ENCODE data around the gene HADHB. TPM values are rescaled to one million over a fixed set of nuclear protein-coding genes. Genes with fewer than 3 reads are reported as not detected.

Gene HADHB
- polyA plus RNA-seq, 4 donors: 102 to 331 (median 189) TPM

- no peaks in the 10 kb centered on the region for H3K9me3 ChIP-seq (ENCODE audit: control insufficient read depth in 2 of 2, insufficient read depth in 1 of 2, low read depth in 1 of 2, low read length in 1 of 2)
- DNase-seq (no peak), FAIRE-seq (no peak)
- no peaks in the 10 kb centered on the region for H3K4me1 ChIP-seq (ENCODE audit: control insufficient read depth in 3 of 3, insufficient read depth in 2 of 3, low read depth in 1 of 3, low read length in 2 of 3)
- H3K27me3 ChIP-seq (ENCODE audit: control insufficient read depth in 3 of 3, insufficient read depth in 3 of 3, low read length in 3 of 3): no peaks in the 10 kb centered on the region
- H3K4me3 ChIP-seq (ENCODE audit: low read depth in 1 of 3, low read length in 3 of 3): no peak overlapping the region
- WGBS, 3 donors: 92 to 95% (median 94%) methylated on average over 5 of the region's 5 CpGs
- H3K36me3 ChIP-seq (ENCODE audit: control insufficient read depth in 3 of 3, insufficient read depth in 2 of 3, low read depth in 1 of 3, low read length in 3 of 3): peaks cover 19 to 35% (median 26%) of the 10 kb centered on the region in 3 donors
- H3K27ac ChIP-seq (ENCODE audit: low read depth in 1 of 3, low read length in 2 of 3): no peak overlapping the region
Measured at GRCh38 chr2:26212011-26212410, 32.7 kb upstream of the HADHB start.

- no peak overlapping the region for H3K4me3 ChIP-seq (ENCODE audit: low read depth in 1 of 3, low read length in 3 of 3)
- FAIRE-seq (no peak), DNase-seq (no peak)
- WGBS, 3 donors: 80 to 96% (median 94%) methylated on average over 1 of the region's 1 CpG
- H3K27me3 ChIP-seq (ENCODE audit: control insufficient read depth in 3 of 3, insufficient read depth in 3 of 3, low read length in 3 of 3): no peaks in the 10 kb centered on the region
- no peaks in the 10 kb centered on the region for H3K4me1 ChIP-seq (ENCODE audit: control insufficient read depth in 3 of 3, insufficient read depth in 2 of 3, low read depth in 1 of 3, low read length in 2 of 3)
- H3K36me3 ChIP-seq (ENCODE audit: control insufficient read depth in 3 of 3, insufficient read depth in 2 of 3, low read depth in 1 of 3, low read length in 3 of 3): peaks cover 9 to 43% (median 28%) of the 10 kb centered on the region in 3 donors
- peaks cover 0 to 12% of the 10 kb centered on the region in 2 donors for H3K9me3 ChIP-seq (ENCODE audit: control insufficient read depth in 2 of 2, insufficient read depth in 1 of 2, low read depth in 1 of 2, low read length in 1 of 2)
- no peak overlapping the region for H3K27ac ChIP-seq (ENCODE audit: low read depth in 1 of 3, low read length in 2 of 3)
Measured at GRCh38 chr2:26214759-26215158, 30.0 kb upstream of the HADHB start.

- Histone ChIP-seq H3K4me1 (ENCODE audit: control insufficient read depth in 3 of 3, insufficient read depth in 2 of 3, low read depth in 1 of 3, low read length in 2 of 3) (no peaks in the 10 kb centered on the region), H3K36me3 (ENCODE audit: control insufficient read depth in 3 of 3, insufficient read depth in 2 of 3, low read depth in 1 of 3, low read length in 3 of 3) (peaks cover 8 to 42% (median 28%) of the 10 kb centered on the region in 3 donors), H3K27me3 (ENCODE audit: control insufficient read depth in 3 of 3, insufficient read depth in 3 of 3, low read length in 3 of 3) (no peaks in the 10 kb centered on the region), H3K9me3 (ENCODE audit: control insufficient read depth in 2 of 2, insufficient read depth in 1 of 2, low read depth in 1 of 2, low read length in 1 of 2) (peaks cover 0 to 12% of the 10 kb centered on the region in 2 donors), H3K4me3 (ENCODE audit: low read depth in 1 of 3, low read length in 3 of 3) (no peak overlapping the region), H3K27ac (ENCODE audit: low read depth in 1 of 3, low read length in 2 of 3) (no peak overlapping the region)
- FAIRE-seq (no peak), DNase-seq (no peak)
- 92 to 100% (median 96%) methylated on average over 1 of the region's 1 CpG for WGBS, 3 donors
Measured at GRCh38 chr2:26215833-26216232, 28.9 kb upstream of the HADHB start.

- peaks cover 0 to 12% of the 10 kb centered on the region in 2 donors for H3K9me3 ChIP-seq (ENCODE audit: control insufficient read depth in 2 of 2, insufficient read depth in 1 of 2, low read depth in 1 of 2, low read length in 1 of 2)
- no peaks in the 10 kb centered on the region for H3K4me1 ChIP-seq (ENCODE audit: control insufficient read depth in 3 of 3, insufficient read depth in 2 of 3, low read depth in 1 of 3, low read length in 2 of 3)
- no peak overlapping the region for H3K27ac ChIP-seq (ENCODE audit: low read depth in 1 of 3, low read length in 2 of 3)
- no peak overlapping the region for H3K4me3 ChIP-seq (ENCODE audit: low read depth in 1 of 3, low read length in 3 of 3)
- 97% methylated on average over 4 of the region's 4 CpGs for WGBS, 3 donors
- peaks cover 8 to 45% (median 28%) of the 10 kb centered on the region in 3 donors for H3K36me3 ChIP-seq (ENCODE audit: control insufficient read depth in 3 of 3, insufficient read depth in 2 of 3, low read depth in 1 of 3, low read length in 3 of 3)
- DNase-seq (no peak), FAIRE-seq (no peak)
- H3K27me3 ChIP-seq (ENCODE audit: control insufficient read depth in 3 of 3, insufficient read depth in 3 of 3, low read length in 3 of 3): no peaks in the 10 kb centered on the region
Measured at GRCh38 chr2:26216587-26216986, 28.2 kb upstream of the HADHB start.

GRCh38 chr2:26217720-26218119 is 27.0 kb upstream of the HADHB start:
- DNase-seq (no peak), FAIRE-seq (no peak)
- Histone ChIP-seq H3K36me3 (ENCODE audit: control insufficient read depth in 3 of 3, insufficient read depth in 2 of 3, low read depth in 1 of 3, low read length in 3 of 3) (peaks cover 5 to 43% (median 20%) of the 10 kb centered on the region in 3 donors), H3K4me1 (ENCODE audit: control insufficient read depth in 3 of 3, insufficient read depth in 2 of 3, low read depth in 1 of 3, low read length in 2 of 3) (no peaks in the 10 kb centered on the region), H3K4me3 (ENCODE audit: low read depth in 1 of 3, low read length in 3 of 3) (no peak overlapping the region), H3K9me3 (ENCODE audit: control insufficient read depth in 2 of 2, insufficient read depth in 1 of 2, low read depth in 1 of 2, low read length in 1 of 2) (peaks cover 0 to 12% of the 10 kb centered on the region in 2 donors), H3K27me3 (ENCODE audit: control insufficient read depth in 3 of 3, insufficient read depth in 3 of 3, low read length in 3 of 3) (no peaks in the 10 kb centered on the region), H3K27ac (ENCODE audit: low read depth in 1 of 3, low read length in 2 of 3) (no peak overlapping the region)
- WGBS, 3 donors: 80 to 83% (median 83%) methylated on average over 6 of the region's 6 CpGs

- FAIRE-seq (no peak), DNase-seq (no peak)
- 89 to 92% (median 92%) methylated on average over 1 of the region's 1 CpG for WGBS, 3 donors
- H3K9me3 ChIP-seq (ENCODE audit: control insufficient read depth in 2 of 2, insufficient read depth in 1 of 2, low read depth in 1 of 2, low read length in 1 of 2): peaks cover 0 to 5% of the 10 kb centered on the region in 2 donors
- no peak overlapping the region for H3K27ac ChIP-seq (ENCODE audit: low read depth in 1 of 3, low read length in 2 of 3)
- no peaks in the 10 kb centered on the region for H3K4me1 ChIP-seq (ENCODE audit: control insufficient read depth in 3 of 3, insufficient read depth in 2 of 3, low read depth in 1 of 3, low read length in 2 of 3)
- no peaks in the 10 kb centered on the region for H3K27me3 ChIP-seq (ENCODE audit: control insufficient read depth in 3 of 3, insufficient read depth in 3 of 3, low read length in 3 of 3)
- peaks cover 3 to 42% (median 6%) of the 10 kb centered on the region in 3 donors for H3K36me3 ChIP-seq (ENCODE audit: control insufficient read depth in 3 of 3, insufficient read depth in 2 of 3, low read depth in 1 of 3, low read length in 3 of 3)
- H3K4me3 ChIP-seq (ENCODE audit: low read depth in 1 of 3, low read length in 3 of 3): no peak overlapping the region
Measured at GRCh38 chr2:26223018-26223417, 21.7 kb upstream of the HADHB start.

GRCh38 chr2:26224095-26224494 is 20.6 kb upstream of the HADHB start:
- Histone ChIP-seq H3K4me3 (ENCODE audit: low read depth in 1 of 3, low read length in 3 of 3) (no peak overlapping the region), H3K36me3 (ENCODE audit: control insufficient read depth in 3 of 3, insufficient read depth in 2 of 3, low read depth in 1 of 3, low read length in 3 of 3) (peaks cover 3 to 45% (median 11%) of the 10 kb centered on the region in 3 donors), H3K27me3 (ENCODE audit: control insufficient read depth in 3 of 3, insufficient read depth in 3 of 3, low read length in 3 of 3) (no peaks in the 10 kb centered on the region), H3K27ac (ENCODE audit: low read depth in 1 of 3, low read length in 2 of 3) (no peak overlapping the region), H3K4me1 (ENCODE audit: control insufficient read depth in 3 of 3, insufficient read depth in 2 of 3, low read depth in 1 of 3, low read length in 2 of 3) (no peaks in the 10 kb centered on the region), H3K9me3 (ENCODE audit: control insufficient read depth in 2 of 2, insufficient read depth in 1 of 2, low read depth in 1 of 2, low read length in 1 of 2) (no peaks in the 10 kb centered on the region)
- DNase-seq (no peak), FAIRE-seq (no peak)
- WGBS, 3 donors: 69 to 80% (median 70%) methylated on average over 2 of the region's 2 CpGs

GRCh38 chr2:26229595-26229994 is 15.1 kb upstream of the HADHB start:
- Histone ChIP-seq H3K4me1 (ENCODE audit: control insufficient read depth in 3 of 3, insufficient read depth in 2 of 3, low read depth in 1 of 3, low read length in 2 of 3) (no peaks in the 10 kb centered on the region), H3K9me3 (ENCODE audit: control insufficient read depth in 2 of 2, insufficient read depth in 1 of 2, low read depth in 1 of 2, low read length in 1 of 2) (no peaks in the 10 kb centered on the region), H3K4me3 (ENCODE audit: low read depth in 1 of 3, low read length in 3 of 3) (no peak overlapping the region), H3K36me3 (ENCODE audit: control insufficient read depth in 3 of 3, insufficient read depth in 2 of 3, low read depth in 1 of 3, low read length in 3 of 3) (peaks cover 21 to 57% (median 26%) of the 10 kb centered on the region in 3 donors), H3K27me3 (ENCODE audit: control insufficient read depth in 3 of 3, insufficient read depth in 3 of 3, low read length in 3 of 3) (no peaks in the 10 kb centered on the region), H3K27ac (ENCODE audit: low read depth in 1 of 3, low read length in 2 of 3) (no peak overlapping the region)
- 96 to 99% (median 96%) methylated on average over 3 of the region's 3 CpGs for WGBS, 3 donors
- DNase-seq (no peak), FAIRE-seq (no peak)

GRCh38 chr2:26230806-26231205 is 13.9 kb upstream of the HADHB start:
- DNase-seq (no peak), FAIRE-seq (no peak)
- WGBS, 3 donors: 98 to 100% (median 98%) methylated on average over 2 of the region's 2 CpGs
- H3K4me3 ChIP-seq (ENCODE audit: low read depth in 1 of 3, low read length in 3 of 3): no peak overlapping the region
- H3K36me3 ChIP-seq (ENCODE audit: control insufficient read depth in 3 of 3, insufficient read depth in 2 of 3, low read depth in 1 of 3, low read length in 3 of 3): peaks cover 21 to 59% (median 26%) of the 10 kb centered on the region in 3 donors
- H3K4me1 ChIP-seq (ENCODE audit: control insufficient read depth in 3 of 3, insufficient read depth in 2 of 3, low read depth in 1 of 3, low read length in 2 of 3): no peaks in the 10 kb centered on the region
- no peaks in the 10 kb centered on the region for H3K27me3 ChIP-seq (ENCODE audit: control insufficient read depth in 3 of 3, insufficient read depth in 3 of 3, low read length in 3 of 3)
- no peaks in the 10 kb centered on the region for H3K9me3 ChIP-seq (ENCODE audit: control insufficient read depth in 2 of 2, insufficient read depth in 1 of 2, low read depth in 1 of 2, low read length in 1 of 2)
- no peak overlapping the region for H3K27ac ChIP-seq (ENCODE audit: low read depth in 1 of 3, low read length in 2 of 3)
